Measurements from ENCODE around the gene PUS3.

- TF ChIP-seq, protein P1, sequence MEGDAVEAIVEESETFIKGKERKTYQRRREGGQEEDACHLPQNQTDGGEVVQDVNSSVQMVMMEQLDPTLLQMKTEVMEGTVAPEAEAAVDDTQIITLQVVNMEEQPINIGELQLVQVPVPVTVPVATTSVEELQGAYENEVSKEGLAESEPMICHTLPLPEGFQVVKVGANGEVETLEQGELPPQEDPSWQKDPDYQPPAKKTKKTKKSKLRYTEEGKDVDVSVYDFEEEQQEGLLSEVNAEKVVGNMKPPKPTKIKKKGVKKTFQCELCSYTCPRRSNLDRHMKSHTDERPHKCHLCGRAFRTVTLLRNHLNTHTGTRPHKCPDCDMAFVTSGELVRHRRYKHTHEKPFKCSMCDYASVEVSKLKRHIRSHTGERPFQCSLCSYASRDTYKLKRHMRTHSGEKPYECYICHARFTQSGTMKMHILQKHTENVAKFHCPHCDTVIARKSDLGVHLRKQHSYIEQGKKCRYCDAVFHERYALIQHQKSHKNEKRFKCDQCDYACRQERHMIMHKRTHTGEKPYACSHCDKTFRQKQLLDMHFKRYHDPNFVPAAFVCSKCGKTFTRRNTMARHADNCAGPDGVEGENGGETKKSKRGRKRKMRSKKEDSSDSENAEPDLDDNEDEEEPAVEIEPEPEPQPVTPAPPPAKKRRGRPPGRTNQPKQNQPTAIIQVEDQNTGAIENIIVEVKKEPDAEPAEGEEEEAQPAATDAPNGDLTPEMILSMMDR (IDR thresholded peaks at IDR 0.05), result no peak
- no peak for TF ChIP-seq POLR2A (IDR thresholded peaks at IDR 0.05)
Observed at GRCh38 chr11:125902277-125902926, 604 bp downstream of the PUS3 start.

Data from lower leg skin (tissue), 3 donors.